ENCODE results near the gene ADAT1. TPM values are rescaled to one million over a fixed set of nuclear protein-coding genes. Genes with fewer than 3 reads are reported as not detected.
A peak's percentile ranks its signal among the peaks of the same experiment; 100 is the strongest.

The ADAT1 gene
- total RNA-seq, 1 donor from 2014 or later: 64.4 TPM

DNA sequence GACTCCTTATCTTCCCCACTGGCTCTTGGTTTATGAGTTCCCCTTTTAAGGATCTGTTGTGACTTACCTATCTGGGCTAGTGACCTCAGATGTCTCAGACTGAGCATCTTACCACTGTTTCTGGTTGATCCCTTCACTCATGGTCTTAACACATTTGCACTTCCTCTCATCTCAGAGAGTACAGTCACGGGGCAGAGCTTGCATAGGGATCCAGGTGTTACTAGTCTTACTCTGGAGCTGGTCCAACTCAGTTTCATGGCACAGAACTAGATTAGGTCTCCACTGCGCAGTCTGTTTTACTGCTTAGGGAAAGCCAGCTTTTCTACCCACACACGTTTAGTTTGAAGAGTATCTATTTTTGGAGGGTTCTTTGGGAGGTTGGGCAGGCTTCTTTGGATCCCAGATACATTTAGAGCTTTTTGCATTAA is 46.7 kb downstream of the ADAT1 start:
- intact Hi-C loops (cut with micrococcal nuclease): no loop called here
- Mint-ChIP-seq H3K36me3 (ENCODE audit: low read depth) (peaks cover 47% of the 10 kb centered on the region), H3K27me3 (no peaks in the 10 kb centered on the region), H3K9me3 (no peaks in the 10 kb centered on the region), H3K4me1 (peaks cover 8% of the 10 kb centered on the region), H3K4me3 (no peak overlapping the region), H3K27ac (no peak overlapping the region)
- DNase-seq: no peak

DNA sequence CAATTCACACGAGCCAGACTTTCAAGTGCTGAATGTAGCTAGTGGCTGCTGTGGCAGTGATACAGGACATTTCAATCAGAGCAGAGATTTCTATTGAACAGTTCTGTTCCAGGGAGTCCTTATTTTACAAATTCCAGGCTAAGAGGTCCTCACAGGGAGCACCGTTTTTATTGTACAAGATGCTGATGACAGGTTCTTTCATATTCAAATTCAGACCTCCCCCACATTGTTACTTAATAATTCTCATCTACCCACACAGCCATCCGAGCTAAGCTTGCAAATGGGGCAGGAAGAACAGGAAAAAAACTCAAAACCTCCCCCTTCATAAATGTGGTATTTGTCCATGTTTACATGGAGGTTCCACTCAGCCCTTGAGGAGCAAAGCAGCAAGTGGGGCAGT is 47.1 kb downstream of the ADAT1 start:
- H3K27ac Mint-ChIP-seq: no peak overlapping the region
- no peak for DNase-seq
- no peaks in the 10 kb centered on the region for H3K9me3 Mint-ChIP-seq
- peaks cover 50% of the 10 kb centered on the region for H3K36me3 Mint-ChIP-seq (ENCODE audit: low read depth)
- no peaks in the 10 kb centered on the region for H3K27me3 Mint-ChIP-seq
- H3K4me3 Mint-ChIP-seq: no peak overlapping the region
- intact Hi-C loops (cut with micrococcal nuclease): no loop called here
- H3K4me1 Mint-ChIP-seq: peaks cover 8% of the 10 kb centered on the region

DNA sequence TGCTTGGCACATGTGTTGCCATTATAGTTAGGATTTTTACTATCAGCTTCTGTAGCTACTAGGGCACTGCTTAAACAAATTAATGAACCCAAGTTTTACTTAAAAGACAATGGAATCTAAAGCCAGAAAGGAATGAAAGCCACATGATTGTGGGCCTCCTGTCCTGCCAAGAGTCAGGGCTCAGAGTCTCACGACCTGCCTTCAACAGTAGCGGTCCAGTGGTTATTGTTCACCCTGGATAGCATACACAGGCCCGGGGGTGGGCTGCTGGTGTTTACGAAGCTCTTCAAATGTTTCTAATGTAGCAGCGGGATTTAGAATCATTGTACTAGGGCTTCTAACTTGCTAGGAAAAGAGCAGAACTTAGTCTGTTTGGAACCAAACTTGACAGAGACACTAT is 49.1 kb downstream of the ADAT1 start:
- H3K4me3 Mint-ChIP-seq: no peak overlapping the region
- peaks cover 50% of the 10 kb centered on the region for H3K36me3 Mint-ChIP-seq (ENCODE audit: low read depth)
- no peaks in the 10 kb centered on the region for H3K9me3 Mint-ChIP-seq
- intact Hi-C loops (cut with micrococcal nuclease): no loop called here
- no peak overlapping the region for H3K27ac Mint-ChIP-seq
- H3K27me3 Mint-ChIP-seq: no peaks in the 10 kb centered on the region
- peaks cover 12% of the 10 kb centered on the region for H3K4me1 Mint-ChIP-seq
- DNase-seq: no peak

- H3K36me3 Mint-ChIP-seq (ENCODE audit: low read depth): peaks cover 49% of the 10 kb centered on the region
- no peaks in the 10 kb centered on the region for H3K27me3 Mint-ChIP-seq
- no peak overlapping the region for H3K27ac Mint-ChIP-seq
- peaks cover 7% of the 10 kb centered on the region for H3K4me1 Mint-ChIP-seq
- no peak for DNase-seq
- intact Hi-C loops (cut with micrococcal nuclease): no loop called here
- no peaks in the 10 kb centered on the region for H3K9me3 Mint-ChIP-seq
- H3K4me3 Mint-ChIP-seq: no peak overlapping the region
Observed at GRCh38 chr16:75572864-75573542, 50.1 kb downstream of the ADAT1 start.

GRCh38 chr16:75570396-75571065 is 52.5 kb downstream of the ADAT1 start:
- Mint-ChIP-seq H3K36me3 (ENCODE audit: low read depth) (peaks cover 41% of the 10 kb centered on the region), H3K4me3 (no peak overlapping the region), H3K27me3 (no peaks in the 10 kb centered on the region), H3K9me3 (no peaks in the 10 kb centered on the region), H3K27ac (no peak overlapping the region), H3K4me1 (peaks cover 21% of the 10 kb centered on the region)
- no peak for DNase-seq
- intact Hi-C loops (cut with micrococcal nuclease): no loop called here

DNA sequence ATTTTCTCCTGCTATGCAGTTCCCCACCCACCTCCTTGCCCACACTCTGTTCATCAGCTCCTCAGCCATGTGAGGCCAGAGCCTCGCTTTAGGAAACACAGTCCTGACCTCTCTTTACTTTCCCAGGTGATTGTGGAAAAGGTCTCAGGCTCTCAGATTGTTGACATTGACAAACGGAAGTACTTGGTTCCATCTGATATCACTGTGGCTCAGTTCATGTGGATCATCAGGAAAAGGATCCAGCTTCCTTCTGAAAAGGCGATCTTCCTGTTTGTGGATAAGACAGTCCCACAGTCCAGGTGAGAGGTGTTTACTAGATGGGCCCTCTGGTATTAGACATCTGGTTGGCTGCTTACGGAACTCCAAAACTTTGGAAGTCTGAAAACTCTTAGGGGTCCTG is 55.2 kb downstream of the ADAT1 start:
- DNase-seq: no peak
- peaks cover 28% of the 10 kb centered on the region for H3K4me1 Mint-ChIP-seq
- peaks cover 29% of the 10 kb centered on the region for H3K36me3 Mint-ChIP-seq (ENCODE audit: low read depth)
- peak overlapping the region; percentile 90 for H3K4me3 Mint-ChIP-seq
- H3K27me3 Mint-ChIP-seq: peaks cover 9% of the 10 kb centered on the region
- no peak overlapping the region for H3K27ac Mint-ChIP-seq
- no peaks in the 10 kb centered on the region for H3K9me3 Mint-ChIP-seq
- intact Hi-C loops (cut with micrococcal nuclease): no loop called here

DNA sequence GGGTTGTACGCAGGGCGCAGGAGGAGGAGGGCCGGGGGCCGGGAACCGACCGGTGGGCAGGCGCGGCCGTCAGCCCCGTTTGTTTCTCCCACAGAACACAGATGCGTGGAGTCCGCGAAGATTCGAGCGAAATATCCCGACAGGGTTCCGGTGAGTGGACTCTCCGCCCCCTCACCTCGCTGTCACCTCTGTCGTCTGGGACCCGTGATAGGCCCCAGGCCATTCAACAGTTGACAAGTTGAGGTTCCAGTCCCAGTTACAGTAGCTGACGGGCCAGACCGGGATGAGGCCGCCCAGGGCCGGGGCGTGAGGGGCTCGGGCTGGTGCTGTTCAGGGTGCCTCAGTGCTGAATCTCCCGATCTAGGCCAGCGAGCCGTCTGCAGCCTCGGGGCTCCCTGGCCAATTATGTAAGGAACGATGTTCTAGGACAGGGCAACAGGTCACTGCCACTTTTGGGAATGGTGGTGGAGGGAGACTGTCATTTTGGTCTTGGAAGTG is 56.3 kb downstream of the ADAT1 start:
- no peaks in the 10 kb centered on the region for H3K9me3 Mint-ChIP-seq
- intact Hi-C loops (cut with micrococcal nuclease): loop anchor here (1.0 kb wide), 4 partner anchors 11 to 134 kb away; partner anchors contain the start of genes ADAT1, CFDP1, KARS1 and TERF2IP
- peaks cover 14% of the 10 kb centered on the region for H3K27me3 Mint-ChIP-seq
- peak overlapping the region; percentile 73 for H3K27ac Mint-ChIP-seq
- peak; percentile 80 for DNase-seq
- H3K4me1 Mint-ChIP-seq: peaks cover 28% of the 10 kb centered on the region
- H3K36me3 Mint-ChIP-seq (ENCODE audit: low read depth): peaks cover 21% of the 10 kb centered on the region
- peak overlapping the region; percentile 90 for H3K4me3 Mint-ChIP-seq

- Mint-ChIP-seq H3K4me1 (peaks cover 28% of the 10 kb centered on the region), H3K36me3 (ENCODE audit: low read depth) (peaks cover 18% of the 10 kb centered on the region)
Observed at GRCh38 chr16:75566040-75566757, 56.9 kb downstream of the ADAT1 start, which contains the start of gene GABARAPL2. GABARAPL2 (plus strand) TSS chr16:75566379; CDS start chr16:75566487, 108 bp downstream.

GRCh38 chr16:75565640-75566039 is 57.4 kb downstream of the ADAT1 start:
- no peak for DNase-seq
- Mint-ChIP-seq H3K4me3 (peak overlapping the region; percentile 90), H3K4me1 (peaks cover 28% of the 10 kb centered on the region), H3K27ac (peak overlapping the region; percentile 87), H3K9me3 (no peaks in the 10 kb centered on the region), H3K36me3 (ENCODE audit: low read depth) (peaks cover 17% of the 10 kb centered on the region), H3K27me3 (peaks cover 14% of the 10 kb centered on the region)
- intact Hi-C loops (cut with micrococcal nuclease): loop anchor here (1.0 to 2.0 kb wide), 6 partner anchors 9 to 132 kb away; partner anchors contain the start of genes ADAT1, CFDP1, KARS1 and TERF2IP

More at GRCh38 chr16:75566040-75566757, 56.9 kb downstream of the ADAT1 start, which contains the start of gene GABARAPL2:
- intact Hi-C loops (cut with micrococcal nuclease): loop anchor here (1.0 kb wide), 4 partner anchors 10 to 133 kb away; partner anchors contain the start of genes ADAT1, CFDP1, KARS1 and TERF2IP
- DNase-seq: peak; percentile 98
- H3K9me3 Mint-ChIP-seq: no peaks in the 10 kb centered on the region
- H3K27me3 Mint-ChIP-seq: peaks cover 14% of the 10 kb centered on the region
- H3K4me3 Mint-ChIP-seq: peak within 1 kb of the TSS; percentile 90
- peak within 1 kb of the TSS; percentile 87 for H3K27ac Mint-ChIP-seq

DNA sequence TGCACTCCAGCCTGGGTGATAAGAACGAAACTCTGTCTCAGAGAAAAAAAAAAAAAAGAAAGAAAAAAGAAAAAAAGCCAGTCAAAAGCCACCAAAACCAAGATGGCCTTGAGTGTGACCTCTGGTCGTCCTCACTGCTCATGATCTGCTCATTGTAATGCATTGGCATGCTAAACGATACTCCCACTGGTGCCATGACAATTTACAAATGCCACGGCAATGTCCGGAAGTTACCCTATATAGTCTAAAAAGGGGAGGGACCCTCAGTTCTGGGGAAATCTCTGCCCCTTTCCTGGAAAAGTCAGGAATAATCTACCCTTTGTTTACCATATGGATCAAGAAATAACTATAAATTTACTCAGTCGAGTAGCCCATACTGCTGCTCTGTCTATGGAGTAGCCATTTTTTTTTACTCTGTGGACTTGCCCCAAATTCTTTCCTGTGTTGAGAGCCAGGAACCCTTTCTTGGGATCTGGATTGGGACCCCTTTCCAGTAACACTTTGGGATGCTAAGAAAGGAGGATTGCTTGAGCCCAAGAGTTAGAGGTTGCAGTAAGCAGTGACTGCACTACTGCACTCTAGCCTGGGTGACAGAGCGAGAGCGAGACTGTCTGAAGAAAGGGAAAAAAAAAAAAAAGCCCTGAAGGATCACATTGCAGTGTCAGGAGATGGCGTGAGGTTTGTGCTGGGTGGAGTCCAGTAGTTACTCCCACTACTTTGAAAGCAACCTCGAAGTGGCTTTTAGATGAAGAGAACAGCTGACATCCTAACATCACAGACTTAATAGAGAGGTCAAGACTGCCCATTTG is 63.3 kb downstream of the ADAT1 start:
- no peak for DNase-seq
- Mint-ChIP-seq H3K36me3 (ENCODE audit: low read depth) (no peaks in the 10 kb centered on the region), H3K27ac (no peak overlapping the region), H3K9me3 (no peaks in the 10 kb centered on the region), H3K27me3 (peaks cover 26% of the 10 kb centered on the region), H3K4me3 (no peak overlapping the region), H3K4me1 (peaks cover 9% of the 10 kb centered on the region)
- intact Hi-C loops (cut with micrococcal nuclease): loop anchor here (10.0 kb wide), 1 partner anchor 205 kb away; no protein-coding TSS in a partner anchor

DNA sequence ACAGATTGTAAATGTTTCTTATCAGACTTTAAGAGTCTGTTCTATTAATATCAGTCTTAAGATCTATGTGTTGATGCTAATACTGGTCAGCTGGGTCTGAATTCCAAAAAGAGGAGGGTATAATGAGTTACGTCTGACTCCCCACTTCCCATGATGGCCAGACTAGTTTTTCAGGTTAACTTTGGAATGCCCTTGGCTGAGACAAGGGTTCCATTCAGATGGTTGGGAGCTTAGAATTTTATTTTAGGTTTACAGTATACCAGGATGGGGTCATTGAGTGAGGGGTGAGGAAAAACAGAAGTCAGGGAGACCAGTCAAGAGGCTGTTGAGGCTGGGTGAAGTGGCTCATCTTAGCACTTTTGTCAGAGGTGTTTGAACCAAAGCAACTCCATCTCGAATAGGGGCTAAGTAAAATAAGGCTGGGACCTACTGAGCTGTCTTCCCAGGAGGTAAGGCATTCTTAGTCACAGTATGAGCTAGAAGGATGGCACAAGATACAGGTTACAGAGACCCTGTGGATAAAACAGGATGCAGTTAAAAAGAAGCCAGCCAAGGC is 64.2 kb downstream of the ADAT1 start:
- Mint-ChIP-seq H3K36me3 (ENCODE audit: low read depth) (no peaks in the 10 kb centered on the region), H3K4me1 (peaks cover 8% of the 10 kb centered on the region), H3K4me3 (no peak overlapping the region), H3K9me3 (no peaks in the 10 kb centered on the region), H3K27me3 (peaks cover 23% of the 10 kb centered on the region), H3K27ac (no peak overlapping the region)
- intact Hi-C loops (cut with micrococcal nuclease): loop anchor here (10.0 kb wide), 1 partner anchor 206 kb away; no protein-coding TSS in a partner anchor
- DNase-seq: no peak

DNA sequence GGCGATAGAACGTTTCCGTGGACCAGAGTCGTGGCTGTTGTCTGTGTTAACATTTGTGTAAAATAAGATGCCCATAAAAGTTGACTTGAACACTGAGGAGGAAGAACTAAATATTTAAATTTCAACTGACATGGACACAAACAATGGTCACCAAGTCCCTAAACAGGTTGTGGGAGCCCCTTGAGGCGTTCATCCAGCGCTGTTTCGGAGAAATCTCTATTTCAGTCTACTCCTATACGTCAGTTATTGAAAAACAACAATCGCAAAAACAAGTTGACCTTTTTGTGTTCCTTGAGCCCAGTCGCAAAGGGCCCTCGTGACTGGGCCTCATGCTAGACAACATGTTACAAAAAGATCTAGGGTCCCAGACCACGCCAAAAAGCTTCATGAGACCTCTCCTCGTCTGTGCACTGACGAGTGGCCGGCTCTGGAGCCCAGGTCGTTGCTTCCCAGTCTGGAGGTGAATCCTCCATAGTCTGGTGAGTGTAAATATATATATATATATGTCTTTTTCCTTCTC is 66.6 kb downstream of the ADAT1 start:
- intact Hi-C loops (cut with micrococcal nuclease): loop anchor here (1.0 to 10.0 kb wide), 7 partner anchors 10 to 208 kb away; partner anchors contain the start of genes ADAT1, CFDP1, GABARAPL2 and KARS1
- no peak for DNase-seq
- H3K4me1 Mint-ChIP-seq: peaks cover 8% of the 10 kb centered on the region
- no peaks in the 10 kb centered on the region for H3K9me3 Mint-ChIP-seq
- peak overlapping the region; percentile 92 for H3K4me3 Mint-ChIP-seq
- H3K36me3 Mint-ChIP-seq (ENCODE audit: low read depth): no peaks in the 10 kb centered on the region
- peaks cover 20% of the 10 kb centered on the region for H3K27me3 Mint-ChIP-seq
- peak overlapping the region; percentile 90 for H3K27ac Mint-ChIP-seq

Measured in activated CD4-positive, alpha-beta T cell treated with anti-CD3 and anti-CD28 coated beads, Interleukin-2, amount 10 ng/mL, durations not matched to agents 24 days and 14 days (primary cell).